Mesendoderm (in vitro differentiated cells): ENCODE measurements around the gene C22orf31.
"Not testable (repeated sequence)": the region's sequence is repeated elsewhere in the genome, so short reads cannot be mapped to it uniquely, and the experiment has no call there.

Source experiments
- DNase-seq: peaks from one replicate; pipeline ENCODE4 v3.0.0; 2013
- H2AK5ac ChIP-seq: 2 replicates; pipeline ENCODE4 v1.6.1; 2013; ENCODE audit warnings: low read length, inconsistent platforms
- H2BK120ac ChIP-seq: 2 replicates; pipeline ENCODE4 v1.6.1; 2013; ENCODE audit warnings: low read depth, mild to moderate bottlenecking, low read length, moderate library complexity, mixed read lengths
- H2BK15ac ChIP-seq: replicated peaks from 2 replicates; pipeline ENCODE4 v1.6.1; 2013; ENCODE audit warnings: low read depth, mild to moderate bottlenecking, moderate library complexity
- H2BK5ac ChIP-seq: 2 replicates; pipeline ENCODE4 v1.6.1; 2013; ENCODE audit warnings: low read length, inconsistent platforms
- H3K18ac ChIP-seq: 2 replicates; pipeline ENCODE4 v1.6.1; 2013; ENCODE audit warnings: mild to moderate bottlenecking, low read length, mixed read lengths
- H3K23ac ChIP-seq: one replicate; pipeline ENCODE4 v1.6.1; 2013; ENCODE audit warnings: low read length
- H3K27ac ChIP-seq: 2 replicates; pipeline ENCODE4 v1.5.1; 2013; ENCODE audit warnings: low read depth, mild to moderate bottlenecking, inconsistent platforms, low read length, moderate library complexity
- H3K27me3 ChIP-seq: 2 replicates; pipeline ENCODE4 v1.6.1; 2013; ENCODE audit warnings: low read length, control low read depth, mild to moderate bottlenecking, inconsistent platforms; ENCODE audit not compliant: insufficient read depth, poor library complexity
- H3K36me3 ChIP-seq: 2 replicates; pipeline ENCODE4 v1.6.1; 2013; ENCODE audit warnings: low read length, inconsistent platforms; ENCODE audit not compliant: control insufficient read depth, insufficient read depth
- H3K4ac ChIP-seq: one replicate; pipeline ENCODE4 v1.6.1; 2013; ENCODE audit warnings: low read depth, mild to moderate bottlenecking, low read length, moderate library complexity
- H3K4me1 ChIP-seq: 2 replicates; pipeline ENCODE4 v1.6.1; 2013; ENCODE audit warnings: low read depth, low read length, inconsistent platforms; ENCODE audit not compliant: control insufficient read depth
- H3K4me2 ChIP-seq: 2 replicates; pipeline ENCODE4 v1.6.1; 2013; ENCODE audit warnings: low read length
- H3K4me3 ChIP-seq: 2 replicates; pipeline ENCODE4 v1.5.1; 2013; ENCODE audit warnings: mild to moderate bottlenecking, low read length
- H3K56ac ChIP-seq: one replicate; pipeline ENCODE4 v1.6.1; 2013; ENCODE audit warnings: low read length
- H3K79me1 ChIP-seq: 2 replicates; pipeline ENCODE4 v1.6.1; 2013; ENCODE audit warnings: low read length, inconsistent platforms
- H3K79me2 ChIP-seq: 2 replicates; pipeline ENCODE4 v1.6.1; 2013; ENCODE audit warnings: mild to moderate bottlenecking, low read length; ENCODE audit not compliant: control insufficient read depth, insufficient read depth
- H3K9ac ChIP-seq: 2 replicates; pipeline ENCODE4 v1.6.1; 2013; ENCODE audit warnings: low read length, inconsistent platforms
- H4K5ac ChIP-seq: one replicate; pipeline ENCODE4 v1.6.1; 2013; ENCODE audit warnings: low read length
- H4K8ac ChIP-seq: one replicate; pipeline ENCODE4 v1.6.1; 2013; ENCODE audit warnings: low read depth, mild to moderate bottlenecking, control low read depth, low read length, moderate library complexity
- WGBS: extraction: QIAGEN DNeasy Blood & Tissue Kit; methylation state at CpG from one replicate; pipeline ENCODE4 v1.1.7; 2013; ENCODE audit warnings: low lambda C conversion rate, missing lambda C conversion rate; ENCODE audit not compliant: insufficient coverage; ENCODE audit errors: extremely low coverage; 5-methylcytosine and 5-hydroxymethylcytosine counted together

Gene C22orf31

GRCh38 chr22:29040385-29041275, 21.0 kb downstream of the C22orf31 start:
- H3K23ac ChIP-seq = no peak overlapping the region
- no peak overlapping the region for H3K18ac ChIP-seq
- H3K79me1 ChIP-seq = peaks cover 7% of the 10 kb centered on the region
- no peak overlapping the region for H3K4me3 ChIP-seq
- H2BK120ac ChIP-seq = no peak overlapping the region
- H4K8ac ChIP-seq = no peak overlapping the region
- no peak overlapping the region for H3K4me2 ChIP-seq
- no peak overlapping the region for H2AK5ac ChIP-seq
- no peaks in the 10 kb centered on the region for H3K79me2 ChIP-seq
- no peaks in the 10 kb centered on the region for H3K4me1 ChIP-seq
- H4K5ac ChIP-seq = no peak overlapping the region
- H3K27ac ChIP-seq = no peak overlapping the region
- no peaks in the 10 kb centered on the region for H3K36me3 ChIP-seq
- no CpG with 5 or more reads among the region's 9 CpGs for WGBS
- no peak overlapping the region for H2BK5ac ChIP-seq
- no peak overlapping the region for H2BK15ac ChIP-seq
- H3K9ac ChIP-seq = no peak overlapping the region
- H3K27me3 ChIP-seq = no peaks in the 10 kb centered on the region
- no peak overlapping the region for H3K4ac ChIP-seq
- peak; percentile 79 for DNase-seq
- H3K56ac ChIP-seq = no peak overlapping the region

- not testable (repeated sequence) for H3K56ac ChIP-seq, H3K9ac ChIP-seq, H3K79me1 ChIP-seq, H3K18ac ChIP-seq, DNase-seq, H3K4me2 ChIP-seq, H3K79me2 ChIP-seq, H3K4ac ChIP-seq, H3K27me3 ChIP-seq, H2BK120ac ChIP-seq, H3K4me1 ChIP-seq, H2BK15ac ChIP-seq, H2BK5ac ChIP-seq, H3K27ac ChIP-seq, H4K5ac ChIP-seq, H3K4me3 ChIP-seq, H3K23ac ChIP-seq, H2AK5ac ChIP-seq, H3K36me3 ChIP-seq, H4K8ac ChIP-seq
- no CpG with 5 or more reads among the region's 4 CpGs for WGBS
Measured at GRCh38 chr22:29039684-29040083, 21.9 kb downstream of the C22orf31 start.

- Histone ChIP-seq H3K56ac (no peak overlapping the region), H3K4me2 (no peak overlapping the region), H2AK5ac (no peak overlapping the region), H3K79me2 (peaks cover 4% of the 10 kb centered on the region), H4K5ac (no peak overlapping the region), H3K4ac (no peak overlapping the region), H2BK15ac (no peak overlapping the region), H3K79me1 (peaks cover 12% of the 10 kb centered on the region), H3K9ac (no peak overlapping the region), H3K27ac (no peak overlapping the region), H3K27me3 (no peaks in the 10 kb centered on the region), H2BK120ac (no peak overlapping the region), H3K4me3 (no peak overlapping the region), H3K23ac (no peak overlapping the region), H4K8ac (no peak overlapping the region), H3K36me3 (no peaks in the 10 kb centered on the region), H2BK5ac (no peak overlapping the region), H3K4me1 (no peaks in the 10 kb centered on the region), H3K18ac (no peak overlapping the region)
- DNase-seq = no peak
- no CpG with 5 or more reads among the region's 9 CpGs for WGBS
Measured at GRCh38 chr22:29039148-29039547, 22.5 kb downstream of the C22orf31 start.

GRCh38 chr22:29037340-29037932, 24.2 kb downstream of the C22orf31 start:
- Histone ChIP-seq H3K27me3 (no peaks in the 10 kb centered on the region), H3K18ac (no peak overlapping the region), H3K4me3 (no peak overlapping the region), H3K4me1 (no peaks in the 10 kb centered on the region), H2BK120ac (no peak overlapping the region), H3K27ac (no peak overlapping the region), H3K56ac (no peak overlapping the region), H3K23ac (no peak overlapping the region), H2AK5ac (no peak overlapping the region), H3K79me1 (peaks cover 18% of the 10 kb centered on the region), H4K8ac (no peak overlapping the region), H3K79me2 (peaks cover 11% of the 10 kb centered on the region), H3K4ac (no peak overlapping the region), H2BK15ac (no peak overlapping the region), H4K5ac (no peak overlapping the region), H3K9ac (no peak overlapping the region), H3K4me2 (no peak overlapping the region), H3K36me3 (no peaks in the 10 kb centered on the region), H2BK5ac (no peak overlapping the region)
- no peak for DNase-seq
- WGBS = no CpG with 5 or more reads among the region's 4 CpGs

- H2BK120ac ChIP-seq = no peak overlapping the region
- whole genome bisulfite sequencing = no CpG with 5 or more reads among the region's 2 CpGs
- H4K5ac ChIP-seq = no peak overlapping the region
- no peak overlapping the region for H4K8ac ChIP-seq
- H3K79me1 ChIP-seq = peaks cover 16% of the 10 kb centered on the region
- peaks cover 24% of the 10 kb centered on the region for H3K4me1 ChIP-seq
- no peak for DNase-seq
- H2AK5ac ChIP-seq = no peak overlapping the region
- H3K79me2 ChIP-seq = peaks cover 11% of the 10 kb centered on the region
- no peak overlapping the region for H2BK15ac ChIP-seq
- no peak overlapping the region for H3K4me3 ChIP-seq
- no peak overlapping the region for H3K4ac ChIP-seq
- no peak overlapping the region for H3K23ac ChIP-seq
- no peak overlapping the region for H3K4me2 ChIP-seq
- H3K9ac ChIP-seq = no peak overlapping the region
- peak overlapping the region; percentile 53 for H3K18ac ChIP-seq
- H3K36me3 ChIP-seq = no peaks in the 10 kb centered on the region
- H3K56ac ChIP-seq = no peak overlapping the region
- no peaks in the 10 kb centered on the region for H3K27me3 ChIP-seq
- no peak overlapping the region for H2BK5ac ChIP-seq
- H3K27ac ChIP-seq = no peak overlapping the region
Measured at GRCh38 chr22:29032584-29032983, 29.0 kb downstream of the C22orf31 start.
